Stimulated activated CD8-positive, alpha-beta memory T cell treated with anti-CD3 and anti-CD28 coated beads, Interleukin-15, amount 100 ng/mL, for 24 hours (primary cell): Measurements from ENCODE around the gene GPSM1.

Experiments
- DNase-seq: peaks from one replicate; pipeline ENCODE4 v3.0.0-alpha.2; 2020; ENCODE audit warnings: low read depth

GPSM1 gene

DNA sequence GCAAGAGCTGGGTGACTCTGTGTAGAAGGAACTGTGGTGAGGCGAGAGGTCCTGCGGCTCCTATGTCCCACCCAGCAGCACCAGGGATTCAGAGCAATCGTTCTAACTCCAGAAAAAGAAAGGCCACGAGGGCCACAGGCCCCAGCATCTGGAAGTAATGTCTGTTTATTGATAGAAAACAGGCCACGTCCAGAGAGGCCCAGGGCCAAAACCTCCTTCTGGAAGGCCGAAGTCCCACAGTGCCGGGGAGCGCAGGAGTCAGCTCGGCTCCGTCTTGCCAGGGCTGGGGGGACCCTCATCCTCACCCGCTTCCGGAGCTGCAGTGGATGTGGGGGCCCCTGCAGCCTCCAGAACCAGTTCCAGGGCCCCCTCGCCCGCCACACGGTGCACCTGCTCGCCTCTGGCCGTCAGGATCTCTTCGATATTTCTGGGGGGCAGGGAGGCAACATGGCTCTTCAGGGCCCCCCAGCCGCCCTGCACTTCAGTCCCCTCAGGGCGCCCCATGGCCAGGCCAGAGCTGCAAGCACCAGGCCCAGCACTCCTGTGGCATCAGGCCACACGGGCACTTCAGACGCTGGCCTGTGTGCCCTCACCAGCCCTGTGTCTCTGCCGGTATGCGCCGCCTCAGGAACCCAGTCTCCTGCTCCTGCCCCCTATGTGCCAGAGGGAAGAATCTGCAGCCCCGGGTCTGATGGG is 34.6 kb downstream of the GPSM1 start:
- no peak for DNase-seq

DNA sequence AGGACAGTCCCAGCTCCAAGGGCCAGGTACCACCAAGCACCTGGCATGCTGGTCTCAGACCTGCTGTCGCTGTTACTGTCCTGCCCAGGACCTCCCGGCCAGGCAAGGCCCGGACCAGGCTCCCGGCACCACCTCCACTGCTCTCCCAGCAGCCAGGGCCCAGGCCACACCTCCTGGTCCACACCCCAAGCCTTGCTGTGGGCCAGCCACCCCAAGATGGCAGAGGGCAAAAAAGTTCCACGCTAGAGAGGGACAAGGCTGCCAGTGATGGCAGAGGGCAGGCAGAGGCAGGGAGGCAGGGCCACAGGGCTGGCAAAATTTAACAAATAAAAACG is 35.1 kb downstream of the GPSM1 start:
- no peak for DNase-seq

DNA sequence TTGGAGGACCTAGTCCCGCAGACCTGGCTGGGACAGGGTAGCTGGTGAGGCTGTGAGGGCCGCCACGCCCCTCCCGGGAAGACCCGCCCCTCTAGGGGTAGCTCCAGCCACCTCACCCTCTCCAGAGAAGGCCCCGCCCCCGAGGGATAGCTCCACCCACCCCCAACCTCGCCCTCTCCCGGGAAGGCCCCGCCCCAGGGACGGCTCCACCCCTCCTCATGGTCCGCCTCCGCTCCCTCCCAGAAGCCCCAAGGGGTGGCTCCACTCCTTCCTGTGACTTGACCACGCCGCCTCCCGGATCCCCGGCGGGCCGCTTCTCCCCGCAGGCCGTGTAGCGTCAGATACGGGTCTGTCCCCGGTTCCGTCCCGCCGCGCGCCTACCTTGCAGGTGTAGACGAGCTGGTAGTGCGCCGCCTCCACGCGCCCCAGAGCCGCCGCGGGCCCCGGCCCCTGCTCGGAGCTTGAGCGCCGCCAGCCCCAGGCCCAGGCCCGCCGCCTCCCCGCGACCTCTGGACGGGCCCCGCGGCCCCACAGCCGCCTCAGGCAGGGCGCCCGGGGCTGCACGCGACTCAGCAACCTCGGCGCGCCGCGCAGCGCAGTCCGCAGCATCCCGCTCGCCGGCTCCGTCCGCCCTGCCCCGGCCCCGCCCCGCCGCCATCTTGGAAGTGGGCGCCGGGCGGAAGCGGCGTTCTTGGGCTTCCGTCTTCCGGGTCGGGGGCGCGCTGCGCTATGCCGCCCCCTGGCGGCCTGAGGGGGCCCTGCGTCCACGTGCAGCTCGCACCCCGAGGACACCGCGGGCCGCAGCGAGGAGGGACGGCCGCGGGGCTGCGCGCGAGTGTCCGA is 36.0 kb downstream of the GPSM1 start, which contains the start of gene DNLZ:
DNLZ (minus strand) TSS at position 639 of the 843 bp plus-strand sequence; CDS start at position 609, 30 bp downstream.
- DNase-seq, result peak; percentile 93

DNA sequence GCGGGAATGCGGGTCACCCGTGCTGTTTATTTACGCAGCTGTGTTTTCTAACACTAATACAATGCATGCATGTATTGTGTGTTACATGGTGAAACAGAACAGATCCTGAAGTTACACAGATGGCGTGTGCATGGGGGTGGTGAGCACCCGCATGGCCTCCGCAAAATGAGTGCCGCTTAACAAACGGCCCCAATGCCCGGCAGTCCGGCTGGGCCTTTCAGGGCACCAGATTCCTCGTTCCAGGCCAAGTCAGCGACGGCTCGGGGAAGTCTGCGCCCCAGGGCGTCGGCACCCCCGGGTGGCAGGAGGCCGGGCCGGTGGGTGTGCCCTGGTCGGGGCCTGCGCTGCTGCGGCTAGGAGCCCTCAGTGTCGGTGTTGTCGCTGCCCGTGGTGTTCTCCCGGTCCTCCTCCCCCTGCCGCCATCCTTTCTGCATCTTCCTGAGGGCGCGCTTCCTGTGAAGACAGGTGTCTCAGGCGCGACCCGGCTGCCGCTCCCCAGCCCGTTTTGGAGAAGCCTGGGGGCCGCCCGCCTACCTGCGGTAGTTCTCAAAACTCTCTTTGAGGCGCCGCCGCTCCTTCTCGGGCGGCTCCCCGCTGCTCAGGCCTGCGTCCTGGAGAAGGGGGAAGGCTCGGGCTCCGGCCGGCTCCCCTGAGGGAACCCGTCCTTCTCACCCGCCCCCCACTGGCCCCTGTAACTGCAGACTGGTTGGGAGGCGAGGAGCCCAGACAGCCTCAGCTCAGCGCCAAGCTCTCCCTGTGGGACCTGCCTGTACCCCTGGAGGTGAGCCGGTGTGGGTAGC is 36.8 kb downstream of the GPSM1 start:
- no peak for DNase-seq

DNA sequence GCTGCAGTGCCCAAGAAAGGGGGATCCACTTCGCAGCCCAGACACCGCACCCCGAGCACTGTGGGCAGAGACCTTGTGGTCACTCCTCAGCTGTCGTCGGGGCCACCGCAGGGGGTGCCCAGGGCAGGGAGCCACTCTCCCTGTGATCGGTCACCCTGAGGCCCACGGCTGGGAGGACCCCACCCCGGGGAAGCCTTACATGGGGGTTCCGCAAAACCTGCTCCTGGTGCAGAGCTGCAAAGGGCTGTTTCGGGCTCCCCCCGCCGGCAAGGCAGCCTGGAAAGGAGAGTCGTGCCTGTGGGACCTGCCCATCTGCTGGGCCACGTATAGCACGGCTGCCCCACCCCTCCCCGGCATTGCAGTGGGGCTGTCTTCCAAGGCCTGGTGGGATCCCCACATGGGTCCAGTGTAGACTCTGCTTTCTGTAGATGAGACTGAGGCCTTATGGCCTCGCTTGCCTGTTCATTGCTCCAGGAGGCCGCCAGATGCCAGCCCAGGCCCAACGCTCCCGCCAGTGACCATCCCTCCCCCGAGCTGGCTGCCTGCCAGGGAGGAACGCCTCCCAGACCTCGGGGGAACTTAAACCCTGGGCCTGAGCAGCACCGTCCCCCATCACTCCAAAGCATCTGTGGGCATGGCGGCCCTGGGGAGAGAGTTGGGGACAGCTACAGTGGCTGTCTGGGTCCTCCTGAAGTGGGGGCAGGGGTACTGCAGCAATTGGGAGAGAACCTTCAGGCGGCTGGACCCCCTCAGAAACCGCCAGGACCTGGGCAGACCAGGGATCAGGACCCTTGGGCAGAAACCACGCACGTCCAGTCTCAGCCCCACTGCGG is 37.8 kb downstream of the GPSM1 start:
- DNase-seq, result no peak

DNA sequence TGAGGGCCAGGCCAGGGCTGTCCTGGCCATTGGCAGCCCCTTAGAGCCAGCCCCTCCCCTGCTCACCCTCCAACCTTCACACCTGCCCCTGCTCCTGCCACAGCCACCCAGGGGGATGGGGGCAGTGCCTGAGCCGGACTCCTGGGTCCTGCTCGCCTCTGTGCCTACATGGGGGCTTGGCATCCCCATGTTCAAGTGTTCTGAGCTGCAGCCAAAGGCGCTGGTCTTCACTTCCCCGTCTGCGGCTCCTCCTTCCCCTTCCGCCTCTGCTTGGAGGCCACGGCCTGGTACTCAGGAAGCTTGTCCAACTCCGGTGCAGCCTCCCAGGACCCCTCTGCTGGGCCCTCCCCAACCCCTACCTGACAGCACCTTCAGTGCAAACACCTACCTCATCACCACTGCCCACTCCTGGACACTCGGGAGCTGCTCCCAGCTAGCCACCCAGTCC is 38.5 kb downstream of the GPSM1 start:
- DNase-seq, result no peak

DNA sequence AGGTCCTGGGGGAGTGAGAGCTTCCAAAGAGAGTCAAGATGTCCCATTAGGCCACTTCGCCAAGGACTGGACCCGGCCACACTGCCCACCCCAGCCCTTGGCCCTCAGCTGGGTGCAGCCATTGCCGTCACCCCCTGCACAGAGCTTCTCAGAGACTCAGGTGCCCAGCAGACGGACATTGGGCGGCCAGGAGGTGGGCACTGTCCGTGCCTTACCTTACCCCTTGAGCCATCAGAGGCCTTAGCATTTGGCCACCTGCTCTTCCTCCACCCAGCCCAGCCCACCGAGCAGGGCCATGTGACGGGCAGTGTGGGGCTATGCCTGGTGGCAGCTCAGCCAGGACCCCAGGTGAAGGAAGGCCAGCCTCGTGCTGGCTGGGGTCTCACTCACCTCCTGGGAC is 39.5 kb downstream of the GPSM1 start:
- DNase-seq, result no peak

DNA sequence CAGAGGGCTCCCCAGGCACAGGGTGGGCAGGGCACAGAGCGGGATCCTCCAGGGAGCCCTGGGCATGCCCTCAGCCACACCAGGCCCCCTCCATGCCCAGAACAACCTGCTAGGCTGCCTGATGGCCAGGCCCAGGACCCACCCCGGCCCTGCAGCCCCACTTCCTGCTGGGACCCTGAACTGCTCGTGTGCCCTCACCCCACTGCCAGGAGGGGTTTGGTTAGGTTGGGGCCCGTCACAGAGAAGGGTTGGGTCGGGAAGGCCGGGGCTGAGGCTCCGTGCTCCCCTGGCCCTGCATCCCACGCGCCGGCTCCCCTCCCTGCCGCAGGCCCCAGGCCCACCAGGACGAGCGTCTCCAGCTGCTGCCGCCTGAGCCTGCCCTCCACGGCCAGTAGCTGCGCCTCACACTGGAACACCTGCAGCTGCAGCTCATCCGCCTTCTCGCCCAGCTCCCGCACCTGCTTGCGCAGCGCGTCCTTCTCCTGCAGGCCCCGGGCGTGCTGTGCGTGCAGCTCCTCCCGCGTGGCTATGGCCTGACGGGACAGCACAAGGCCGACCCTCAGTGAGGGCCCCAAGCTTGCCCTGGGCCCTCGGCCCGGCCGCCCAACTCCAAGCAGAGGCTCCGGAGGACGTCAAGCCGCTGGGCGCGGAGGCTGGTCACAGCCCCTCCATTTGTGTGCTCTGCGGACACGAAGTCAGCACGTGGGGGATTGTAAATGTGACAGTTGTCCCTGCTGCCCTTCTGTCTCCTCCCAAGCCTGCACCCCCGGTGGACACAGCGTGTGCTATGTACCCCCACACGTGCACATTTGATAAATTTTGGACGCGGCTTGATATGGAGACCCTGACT is 40.2 kb downstream of the GPSM1 start:
- no peak for DNase-seq

DNA sequence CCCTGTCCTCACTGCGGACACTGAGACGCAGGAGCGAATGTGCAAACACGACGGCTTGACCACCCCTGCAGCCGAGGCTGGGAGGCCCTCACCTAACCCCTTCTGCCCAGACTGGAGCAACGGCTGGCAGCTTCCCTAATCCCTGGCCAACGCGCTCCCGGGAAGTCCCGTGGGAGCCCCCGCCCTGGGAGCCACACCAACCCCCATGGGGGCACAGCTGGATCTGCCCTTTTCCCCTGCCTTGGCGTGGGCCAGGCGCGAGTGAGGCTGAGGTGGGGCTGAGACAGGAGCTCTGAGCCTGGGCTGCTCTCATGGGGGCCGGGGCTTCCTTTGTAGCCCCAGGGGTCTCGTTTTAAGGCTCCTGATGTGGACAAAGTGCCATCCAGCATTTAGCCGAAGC is 40.9 kb downstream of the GPSM1 start:
- DNase-seq, result no peak

DNA sequence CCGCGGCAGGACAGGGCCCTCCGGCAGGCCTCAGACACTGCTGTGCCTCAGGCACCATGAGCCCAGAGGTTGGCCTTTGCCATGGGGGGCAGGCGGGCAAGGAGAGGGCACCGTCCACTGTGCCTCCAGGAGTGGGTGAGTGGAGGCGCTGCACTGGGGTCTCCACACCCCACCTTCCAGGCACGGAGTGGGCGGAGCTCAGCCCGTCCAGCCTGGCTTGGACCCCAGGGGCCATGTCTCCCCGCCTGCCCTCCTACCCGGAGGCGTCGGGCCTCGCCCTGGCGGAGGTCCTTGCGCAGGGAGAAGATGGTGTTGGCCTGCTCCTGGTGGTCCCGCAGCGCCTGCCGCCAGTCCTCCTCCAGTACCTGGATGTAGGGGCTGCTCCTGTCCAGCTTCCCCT is 42.7 kb downstream of the GPSM1 start:
- no peak for DNase-seq

DNA sequence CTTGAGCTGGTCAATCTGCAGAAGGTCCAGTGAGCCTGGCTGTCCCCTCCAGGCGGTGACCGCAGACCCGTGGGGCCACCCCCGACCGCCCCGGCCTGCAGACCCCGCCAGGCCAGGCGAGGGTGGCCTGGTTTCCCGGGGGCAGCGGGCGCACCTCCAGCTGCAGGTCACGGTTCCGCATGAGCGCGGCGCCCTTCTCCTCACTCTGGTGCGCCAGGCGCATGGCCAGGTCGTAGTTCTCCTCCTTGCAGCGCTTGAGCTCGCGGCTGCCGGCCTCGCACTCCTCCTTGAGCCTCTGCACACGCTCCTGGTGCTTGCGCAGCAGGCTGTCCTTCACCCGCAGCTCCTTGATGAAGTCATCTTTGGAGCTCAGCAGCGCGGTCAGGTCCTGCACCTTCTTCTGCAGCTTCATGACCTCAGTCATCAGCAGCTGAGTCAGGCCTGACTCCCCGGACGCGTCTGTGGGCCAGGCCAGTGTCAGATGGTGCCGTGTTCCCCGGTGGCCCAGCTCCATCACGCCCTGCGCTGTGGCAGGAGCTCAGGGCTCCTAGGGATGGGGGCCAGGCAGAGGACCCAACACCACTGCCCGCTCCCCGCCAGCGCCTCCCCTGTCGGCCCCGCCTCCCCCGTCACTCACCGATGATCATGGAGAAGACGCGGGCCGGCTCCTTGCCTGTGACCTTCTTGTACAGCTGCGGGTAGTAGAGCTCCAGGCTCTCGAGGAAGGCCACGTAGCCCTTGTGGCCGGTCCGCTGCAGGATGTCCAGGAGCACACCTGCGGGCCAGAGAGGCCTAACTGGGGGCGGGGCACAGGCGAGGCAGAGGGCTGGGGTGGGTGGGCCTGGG is 43.6 kb downstream of the GPSM1 start:
- DNase-seq, result no peak

DNA sequence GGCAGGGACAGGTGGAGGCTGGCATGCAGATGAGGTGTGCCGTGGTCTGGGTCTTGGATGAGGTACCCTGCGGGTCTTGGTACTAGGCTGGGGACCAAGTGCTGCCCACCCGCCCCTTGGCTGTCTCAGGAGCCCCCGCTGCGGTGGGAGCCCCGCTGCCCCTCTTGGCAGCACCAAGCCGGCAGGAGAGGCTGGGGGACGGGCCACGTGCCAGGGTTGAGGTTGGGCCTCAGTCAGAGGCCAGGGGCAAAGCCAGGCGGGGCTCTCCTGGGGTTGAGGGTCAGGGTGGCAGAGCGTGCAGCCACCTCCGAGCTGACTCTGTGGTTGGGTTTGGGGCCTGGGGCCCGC is 44.2 kb downstream of the GPSM1 start:
- no peak for DNase-seq

DNA sequence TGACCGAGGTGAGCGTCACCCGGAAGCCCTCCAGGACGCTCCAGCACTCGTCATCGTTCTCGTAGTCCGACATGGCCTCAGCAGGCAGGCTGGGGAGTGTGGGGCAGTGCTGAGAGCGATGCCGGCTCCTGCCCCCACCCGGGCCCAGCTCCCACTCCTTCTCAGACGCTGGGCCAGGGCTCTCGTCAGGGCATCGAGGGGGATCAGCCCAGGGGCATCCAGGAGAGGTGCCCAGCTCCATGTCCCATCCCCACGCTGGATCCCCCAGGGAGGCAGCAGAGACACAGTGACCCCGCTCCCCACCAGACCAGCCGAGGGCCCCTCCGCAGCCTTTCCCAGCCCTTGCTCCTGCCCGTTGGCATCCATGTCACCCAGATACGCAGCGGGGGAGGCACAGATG is 44.7 kb downstream of the GPSM1 start:
- no peak for DNase-seq

DNA sequence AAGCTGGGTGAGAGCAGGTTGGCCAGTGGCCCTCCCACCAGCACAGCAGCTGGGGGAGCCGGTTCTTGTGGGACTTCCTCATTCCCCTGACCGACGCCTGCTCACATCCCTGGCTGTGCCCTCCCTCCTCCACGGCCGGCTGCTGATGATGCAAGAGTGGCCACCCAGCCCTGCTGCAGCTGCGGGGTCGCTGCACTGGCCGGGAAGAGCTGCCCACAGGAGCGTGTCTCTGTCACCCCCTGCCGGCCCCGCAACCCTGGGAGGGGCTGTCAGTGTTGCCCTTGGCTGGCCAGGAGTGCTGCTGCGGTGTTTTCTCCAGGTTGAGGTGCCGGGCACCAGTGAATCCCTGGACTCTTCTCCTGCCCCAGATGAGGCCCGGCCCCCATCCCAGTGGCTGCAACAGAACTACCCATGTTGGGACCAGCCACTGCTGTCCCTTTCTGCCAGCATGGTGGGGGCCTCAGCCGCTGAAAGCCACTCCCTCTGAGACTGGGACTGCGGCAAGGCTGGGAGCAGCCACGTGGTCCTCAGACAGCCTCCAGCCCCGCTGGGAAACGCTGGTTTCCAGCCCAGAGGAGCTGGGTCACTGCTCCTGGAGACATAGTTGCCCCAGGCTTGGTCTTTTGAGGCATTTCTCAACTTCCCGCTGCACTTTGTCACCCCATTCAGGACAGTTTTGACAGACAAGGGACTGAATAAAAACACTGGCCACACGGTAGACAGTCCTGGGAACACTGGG is 45.4 kb downstream of the GPSM1 start:
- DNase-seq, result no peak

DNA sequence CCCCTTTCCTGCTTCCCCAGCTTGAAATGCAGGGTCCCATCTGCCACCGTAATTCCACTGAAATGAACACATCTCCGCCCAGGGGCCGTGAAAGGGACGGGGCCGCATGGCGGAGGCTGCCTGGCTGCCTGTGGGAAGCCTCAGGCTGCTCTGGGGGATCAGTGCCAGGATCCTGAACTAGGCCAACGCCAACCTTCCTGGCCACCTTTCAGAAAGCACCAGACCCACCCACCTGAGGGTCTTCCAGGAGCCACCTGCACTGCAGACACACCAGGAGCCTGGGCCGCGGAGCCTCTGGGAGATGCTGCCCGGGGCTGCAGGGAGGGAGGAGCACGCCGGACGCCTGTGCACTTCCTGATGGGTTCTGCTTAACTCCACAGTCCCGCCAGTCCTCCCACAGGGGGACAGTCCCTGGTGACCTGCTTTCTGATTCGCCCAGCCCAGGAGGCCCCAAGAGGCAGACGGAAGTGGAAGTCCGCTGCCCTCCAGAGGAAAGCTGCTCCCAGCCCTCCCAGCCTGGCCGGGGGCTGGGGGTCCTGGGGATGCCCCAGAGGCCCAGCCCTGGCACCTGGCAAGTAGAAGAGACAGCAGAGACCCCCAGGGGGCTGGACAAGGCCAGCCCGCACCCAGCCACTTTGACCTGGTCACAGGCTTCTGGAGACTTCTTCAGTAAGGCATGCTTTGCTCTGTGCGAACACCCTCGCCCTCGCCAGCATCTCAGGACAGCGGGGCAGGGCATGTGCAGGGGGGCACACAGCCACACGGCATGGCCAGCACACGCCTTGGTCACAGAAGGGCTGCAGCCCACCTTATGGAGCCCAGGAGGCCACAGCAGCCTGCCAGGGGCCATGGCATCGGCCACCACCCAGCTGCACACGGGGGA is 46.2 kb downstream of the GPSM1 start, which contains the start of gene CARD9:
CARD9 (minus strand) TSS at position 370 of the 883 bp plus-strand sequence. CDS start 1,591 bp downstream, outside the sequence.
- no peak for DNase-seq

DNA sequence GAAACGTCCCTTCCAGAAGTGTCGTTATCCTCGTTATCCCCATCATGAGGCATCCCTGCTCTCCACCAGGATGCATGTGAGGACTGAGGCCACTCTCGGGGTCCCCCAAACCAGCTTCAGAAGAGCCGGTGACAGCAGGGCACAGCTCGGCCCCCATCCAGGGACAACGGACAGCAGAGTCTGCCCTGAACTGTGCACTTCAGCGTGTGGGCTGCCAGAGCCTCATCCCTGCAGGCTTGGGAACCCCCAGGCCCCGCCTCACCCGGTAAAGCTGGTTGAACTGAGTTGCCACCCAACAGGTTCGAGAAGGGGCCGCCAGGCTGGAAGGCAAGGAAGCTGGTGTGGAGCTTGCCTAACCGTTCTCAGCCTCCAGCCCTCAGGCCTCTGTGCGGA is 46.8 kb downstream of the GPSM1 start:
- DNase-seq, result no peak

DNA sequence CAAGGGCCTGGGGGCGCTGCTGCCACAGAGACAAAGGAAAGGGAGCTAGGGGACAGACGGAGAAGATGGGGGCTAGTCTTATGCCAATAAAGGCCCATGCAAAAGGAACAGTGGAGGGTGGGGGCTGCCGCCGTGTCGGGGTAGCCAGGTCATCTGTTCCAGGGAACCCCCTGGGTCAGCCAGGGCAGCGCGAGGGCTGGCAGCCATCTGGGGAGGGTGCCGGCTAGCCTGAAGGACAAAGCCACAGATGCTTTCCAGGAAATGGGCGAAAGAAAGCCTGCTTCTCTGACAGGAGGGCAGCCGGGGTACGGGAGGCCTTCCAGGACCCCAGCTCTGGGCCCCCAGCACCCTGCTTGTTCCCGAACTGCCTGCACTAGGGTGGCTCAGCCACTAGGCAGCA is 47.8 kb downstream of the GPSM1 start:
- no peak for DNase-seq

DNA sequence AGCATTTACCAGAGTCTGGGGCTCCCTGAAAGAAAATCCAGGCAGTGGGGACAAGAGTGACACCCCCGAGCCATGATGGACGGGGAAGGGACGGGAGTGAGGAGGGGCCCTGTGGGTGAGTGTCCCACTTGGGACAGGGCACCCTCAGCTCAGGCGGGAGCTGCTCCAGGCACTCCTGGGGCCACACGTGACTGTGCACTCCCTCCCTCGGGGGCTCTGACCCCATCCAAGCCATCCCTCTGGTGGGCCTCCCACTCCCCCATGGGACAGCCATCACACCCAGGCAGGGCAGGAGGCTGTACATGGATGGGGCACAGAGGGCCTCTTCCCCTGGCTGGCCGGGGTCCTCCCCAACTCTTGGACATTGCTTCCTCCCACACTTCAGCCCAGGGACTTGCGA is 49.1 kb downstream of the GPSM1 start:
- DNase-seq, result no peak
